Body of pancreas (tissue), 4 donors: ENCODE measurements around the gene KRT8.

Experiments used
- POLR2A ChIP-seq, 3 donors: fragments of 450-650 bp; IDR thresholded peaks; one replicate each; pipeline ENCODE4 v1.6.1; 2016; ENCODE audit warnings: antibody characterized with exemption in 3 of 3, mild to moderate bottlenecking in 2 of 3
- TF ChIP-seq, protein P1 (sequence below), 7 experiments: fragments of 450-650 bp in 4 of 7; fragments of 200-600 bp in 3 of 7; sonication (generic) in 3 of 7; IDR thresholded peaks; one replicate each; pipeline ENCODE4 v1.5.1; 2016 to 2019; ENCODE audit warnings: antibody characterized with exemption in 7 of 7

DNA sequence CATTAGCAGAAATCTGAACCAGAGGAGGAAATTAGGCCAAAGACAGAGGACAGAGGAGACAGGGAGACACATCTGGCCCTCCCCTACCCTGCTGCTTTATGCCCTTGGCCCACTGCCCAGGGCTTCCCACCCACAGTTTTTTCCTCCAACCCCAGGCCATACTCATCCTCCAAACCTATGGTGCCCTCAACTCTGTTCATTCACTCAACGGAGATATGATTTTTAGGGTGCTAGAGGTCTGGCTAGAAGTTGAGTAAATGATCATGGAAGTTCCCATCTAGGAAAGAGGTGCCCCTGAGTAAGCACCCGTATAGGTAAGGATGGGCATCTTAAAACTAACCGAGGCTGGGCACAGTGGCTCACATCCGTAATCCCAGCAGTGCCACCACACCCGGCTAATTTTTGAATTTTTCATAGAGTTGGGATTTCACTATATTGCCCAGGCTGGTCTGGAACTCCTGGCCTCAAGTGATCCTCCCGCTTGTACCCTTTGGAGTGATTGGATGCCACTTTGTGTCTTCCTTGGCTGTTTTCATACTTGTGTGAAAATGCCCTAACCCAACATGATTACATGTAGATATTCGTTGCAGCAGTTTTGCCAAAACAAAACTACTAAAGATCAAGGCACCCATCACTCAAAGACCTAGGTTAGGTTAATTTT is 48.4 kb upstream of the KRT8 start:
- TF ChIP-seq POLR2A (IDR thresholded peaks at IDR 0.05), result peak in 1 of 3 donors; percentile 42
- TF ChIP-seq, protein P1, sequence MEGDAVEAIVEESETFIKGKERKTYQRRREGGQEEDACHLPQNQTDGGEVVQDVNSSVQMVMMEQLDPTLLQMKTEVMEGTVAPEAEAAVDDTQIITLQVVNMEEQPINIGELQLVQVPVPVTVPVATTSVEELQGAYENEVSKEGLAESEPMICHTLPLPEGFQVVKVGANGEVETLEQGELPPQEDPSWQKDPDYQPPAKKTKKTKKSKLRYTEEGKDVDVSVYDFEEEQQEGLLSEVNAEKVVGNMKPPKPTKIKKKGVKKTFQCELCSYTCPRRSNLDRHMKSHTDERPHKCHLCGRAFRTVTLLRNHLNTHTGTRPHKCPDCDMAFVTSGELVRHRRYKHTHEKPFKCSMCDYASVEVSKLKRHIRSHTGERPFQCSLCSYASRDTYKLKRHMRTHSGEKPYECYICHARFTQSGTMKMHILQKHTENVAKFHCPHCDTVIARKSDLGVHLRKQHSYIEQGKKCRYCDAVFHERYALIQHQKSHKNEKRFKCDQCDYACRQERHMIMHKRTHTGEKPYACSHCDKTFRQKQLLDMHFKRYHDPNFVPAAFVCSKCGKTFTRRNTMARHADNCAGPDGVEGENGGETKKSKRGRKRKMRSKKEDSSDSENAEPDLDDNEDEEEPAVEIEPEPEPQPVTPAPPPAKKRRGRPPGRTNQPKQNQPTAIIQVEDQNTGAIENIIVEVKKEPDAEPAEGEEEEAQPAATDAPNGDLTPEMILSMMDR (IDR thresholded peaks at IDR 0.05), result no peak
